GM12865 (cell line): ENCODE measurements around the gene AK8.
A peak's percentile ranks its signal among the peaks of the same experiment; 100 is the strongest.
"Not testable (repeated sequence)": the region's sequence is repeated elsewhere in the genome, so short reads cannot be mapped to it uniquely, and the experiment has no call there.

Source experiments
- DNase-seq: peaks from one replicate; pipeline ENCODE4 v3.0.0; 2010; ENCODE audit warnings: low read depth
- H3K4me3 ChIP-seq: 2 replicates; pipeline ENCODE4 v1.5.1; 2011; ENCODE audit warnings: mild to moderate bottlenecking, low read depth, low read length, control low read depth
- CTCF ChIP-seq: IDR thresholded peaks from 2 replicates; pipeline ENCODE4 v1.5.1; 2011; ENCODE audit warnings: low read length, control low read depth, low read depth, inconsistent platforms; ENCODE audit not compliant: insufficient read depth; ENCODE audit errors: missing control alignments

The AK8 gene

DNA sequence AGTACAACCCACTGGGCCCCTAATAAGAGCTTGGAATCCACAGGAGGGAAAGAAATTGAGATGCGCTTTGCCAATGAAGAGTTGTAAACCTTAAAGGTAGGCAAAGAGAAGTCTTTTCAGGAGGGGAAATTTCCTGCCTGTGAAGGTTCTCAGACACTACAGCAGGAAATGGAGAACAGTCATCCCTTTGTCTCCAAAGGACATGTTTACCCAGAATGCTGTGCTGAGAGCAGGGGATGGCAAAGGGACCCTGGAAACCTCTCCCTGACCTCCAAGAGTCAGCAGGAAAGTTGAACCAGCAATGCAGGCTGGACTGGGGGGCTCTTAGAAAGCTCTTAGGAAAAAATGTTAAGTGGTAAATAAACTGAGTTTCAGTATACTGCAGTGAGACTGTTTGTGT, 103.2 kb downstream of the AK8 start:
- no peak for TF ChIP-seq CTCF
- no peak overlapping the region for H3K4me3 ChIP-seq
- no peak for DNase-seq

- no peak for TF ChIP-seq CTCF
- DNase-seq: no peak
- H3K4me3 ChIP-seq: no peak overlapping the region
Observed at GRCh38 chr9:132773764-132774339, 104.2 kb downstream of the AK8 start.

DNA sequence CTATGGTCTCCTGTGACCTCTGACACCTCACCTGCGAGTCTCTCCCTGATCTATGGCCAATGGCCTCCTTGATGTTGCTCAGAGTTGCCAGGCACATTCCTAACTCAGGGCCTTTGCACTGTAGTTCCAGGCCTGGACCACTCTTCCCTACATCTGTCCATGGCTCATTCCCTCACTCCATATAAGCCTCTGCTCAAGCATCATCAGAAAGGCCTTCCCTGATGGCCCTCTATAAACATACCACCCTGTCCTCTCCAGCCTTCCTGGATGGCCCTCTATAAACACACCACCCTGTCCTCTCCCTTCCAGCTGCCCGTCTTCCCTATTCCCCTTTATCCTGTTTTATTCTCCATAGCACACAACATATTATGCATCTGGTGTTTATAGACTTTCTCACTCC, 105.0 kb downstream of the AK8 start:
- H3K4me3 ChIP-seq: no peak overlapping the region
- no peak for DNase-seq
- no peak for TF ChIP-seq CTCF

- DNase-seq, H3K4me3 ChIP-seq: not testable (repeated sequence)
Observed at GRCh38 chr9:132771752-132772151, 106.3 kb downstream of the AK8 start.

GRCh38 chr9:132770770-132771310, 107.2 kb downstream of the AK8 start:
- no peak for TF ChIP-seq CTCF
- H3K4me3 ChIP-seq: peak overlapping the region; percentile 82
- DNase-seq: peak; percentile 11

DNA sequence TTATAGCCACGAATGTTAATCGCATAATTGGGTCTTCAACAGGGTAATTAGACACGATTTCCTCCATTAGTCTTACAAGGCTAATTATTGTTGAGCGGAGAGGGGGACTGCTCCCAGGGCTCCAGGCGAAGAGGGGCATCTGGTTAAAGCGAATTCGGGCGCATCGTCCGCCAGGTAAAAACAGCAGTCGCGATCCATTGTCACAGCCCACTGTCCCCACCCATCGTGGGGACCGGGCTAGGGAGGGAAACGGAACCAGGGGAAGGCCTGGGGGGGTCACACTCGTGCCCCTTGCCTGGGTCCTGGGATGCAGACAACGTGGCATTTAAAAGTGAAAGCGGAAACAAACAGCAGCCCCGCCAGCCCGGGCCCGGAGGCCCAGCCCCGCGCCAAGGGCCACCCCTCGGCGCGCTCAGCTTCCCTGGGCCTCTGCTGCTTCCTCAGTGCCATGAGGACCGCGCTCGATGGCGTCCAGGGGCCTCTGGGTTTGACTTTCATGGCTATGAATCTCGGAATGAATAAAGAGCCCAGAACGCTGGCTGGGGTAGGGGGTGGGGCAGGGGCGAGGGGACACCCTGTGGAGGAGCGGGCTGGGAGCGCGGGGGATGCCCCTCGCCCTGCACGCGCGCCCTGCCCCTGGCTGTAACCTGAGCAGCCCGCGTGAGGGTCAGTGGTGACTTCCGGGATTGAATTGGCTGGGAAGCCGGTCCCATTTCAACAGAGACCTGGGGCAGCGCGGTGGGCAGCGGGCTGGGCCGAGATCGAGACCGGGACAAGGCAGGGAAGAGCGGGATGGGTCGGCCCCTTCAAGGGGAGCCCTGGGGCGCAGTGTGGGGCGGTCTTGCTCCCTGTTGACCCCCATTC, 107.9 kb downstream of the AK8 start:
- peak overlapping the region; percentile 82 for H3K4me3 ChIP-seq
- TF ChIP-seq CTCF: no peak
- peak; percentile 84 for DNase-seq
